ENCODE measurements around the gene CLCN7.

- TF ChIP-seq, protein P1, sequence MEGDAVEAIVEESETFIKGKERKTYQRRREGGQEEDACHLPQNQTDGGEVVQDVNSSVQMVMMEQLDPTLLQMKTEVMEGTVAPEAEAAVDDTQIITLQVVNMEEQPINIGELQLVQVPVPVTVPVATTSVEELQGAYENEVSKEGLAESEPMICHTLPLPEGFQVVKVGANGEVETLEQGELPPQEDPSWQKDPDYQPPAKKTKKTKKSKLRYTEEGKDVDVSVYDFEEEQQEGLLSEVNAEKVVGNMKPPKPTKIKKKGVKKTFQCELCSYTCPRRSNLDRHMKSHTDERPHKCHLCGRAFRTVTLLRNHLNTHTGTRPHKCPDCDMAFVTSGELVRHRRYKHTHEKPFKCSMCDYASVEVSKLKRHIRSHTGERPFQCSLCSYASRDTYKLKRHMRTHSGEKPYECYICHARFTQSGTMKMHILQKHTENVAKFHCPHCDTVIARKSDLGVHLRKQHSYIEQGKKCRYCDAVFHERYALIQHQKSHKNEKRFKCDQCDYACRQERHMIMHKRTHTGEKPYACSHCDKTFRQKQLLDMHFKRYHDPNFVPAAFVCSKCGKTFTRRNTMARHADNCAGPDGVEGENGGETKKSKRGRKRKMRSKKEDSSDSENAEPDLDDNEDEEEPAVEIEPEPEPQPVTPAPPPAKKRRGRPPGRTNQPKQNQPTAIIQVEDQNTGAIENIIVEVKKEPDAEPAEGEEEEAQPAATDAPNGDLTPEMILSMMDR (IDR thresholded peaks at IDR 0.05) = no peak
- no peak for TF ChIP-seq POLR2AphosphoS5 (IDR thresholded peaks at IDR 0.05)
Observed at GRCh38 chr16:1437606-1438005, 37.2 kb downstream of the CLCN7 start.

All from stomach (tissue), 4 donors.